Motor neuron (in vitro differentiated cells): ENCODE data around the gene FAM50B. TPM values are rescaled to one million over a fixed set of nuclear protein-coding genes. Genes with fewer than 3 reads are reported as not detected.

Source experiments
- ATAC-seq, 8 experiments: fragments of 200-7000 bp; cut with Tn5 transposase; replicated peaks in 6 of 8; 2 replicates each; pipeline ENCODE4 v1.8.0; 2021; ENCODE audit warnings: mild to moderate bottlenecking in 8 of 8, moderate library complexity in 8 of 8
- H3K27ac ChIP-seq, 2 donors: fragments of 250-450 bp; sonication (Bioruptor Pico); 2 replicates each; pipeline ENCODE4 v1.9.0; 2021; ENCODE audit warnings: antibody characterized with exemption in 2 of 2, mild to moderate bottlenecking in 2 of 2, moderate library complexity in 1 of 2
- H3K4me1 ChIP-seq, 2 donors: fragments of 250-450 bp; sonication (Bioruptor Pico); replicated peaks in 1 of 2; 2 replicates each; pipeline ENCODE4 v1.6.1; 2021; ENCODE audit warnings: antibody characterized with exemption in 2 of 2, mild to moderate bottlenecking in 2 of 2, moderate library complexity in 1 of 2
- H3K4me3 ChIP-seq, 5 donors: fragments of 250-450 bp; sonication (Bioruptor Pico); 2 replicates each; pipeline ENCODE4 v1.9.0; 2021; ENCODE audit warnings: antibody characterized with exemption in 5 of 5, mild to moderate bottlenecking in 5 of 5, moderate library complexity in 4 of 5
- WGBS, 10 experiments: fragments of 450-650 bp; shearing (Covaris generic); methylation state at CpG; one replicate each; pipeline ENCODE4 v1.0.0; 2022; 5-methylcytosine and 5-hydroxymethylcytosine counted together
- in situ Hi-C, 9 experiments: fragments of 400-800 bp; cut with MboI; loops; one replicate each; pipeline ENCODE4 v1.15.0; 2021; ENCODE audit warnings: low sequenced_read_pairs in 9 of 9, low pct_unique_long_range_greater_than_20kb in 2 of 9; ENCODE audit not compliant: unreplicated experiment in 9 of 9
- total RNA-seq, 8 experiments: library from RNA; unstranded; fragments of 300-600 nt; gene quantifications; 2 replicates each; pipeline versions ENCODE4 v1.2.3 to v1.2.4, GENCODE V29; 2022

FAM50B gene
- total RNA-seq, 8 experiments from 2014 or later, result 2.0 to 11.9 (median 7.5) TPM; not detected in 1

GRCh38 chr6:3872370-3872854 lies 23.2 kb downstream of the FAM50B start:
- no peak overlapping the region for H3K27ac ChIP-seq
- ATAC-seq, result no peak
- H3K4me3 ChIP-seq, result no peak overlapping the region
- in situ Hi-C loops, result no loop called here
- WGBS, 10 experiments, result 39 to 79% (median 59%) methylated on average over 1 to 9 of the region's 12 CpGs; no CpG with 5 or more reads in 2 of the 10 experiments
- H3K4me1 ChIP-seq, result peaks cover 0 to 3% of the 10 kb centered on the region in 2 donors

GRCh38 chr6:3873051-3873450 lies 23.9 kb downstream of the FAM50B start:
- Histone ChIP-seq H3K27ac (no peak overlapping the region), H3K4me3 (no peak overlapping the region), H3K4me1 (peaks cover 0 to 3% of the 10 kb centered on the region in 2 donors)
- no peak for ATAC-seq
- in situ Hi-C loops, result no loop called here
- WGBS, 10 experiments, result 66 to 100% (median 86%) methylated on average over 1 to 4 of the region's 4 CpGs

- ATAC-seq, result no peak
- in situ Hi-C loops, result no loop called here
- Histone ChIP-seq H3K27ac (no peak overlapping the region), H3K4me3 (no peak overlapping the region), H3K4me1 (no peaks in the 10 kb centered on the region)
- 60 to 93% (median 77%) methylated on average over 1 to 3 of the region's 4 CpGs; no CpG with 5 or more reads in 3 of the 10 experiments for WGBS, 10 experiments
Measured at GRCh38 chr6:3874069-3874468, 24.9 kb downstream of the FAM50B start.

GRCh38 chr6:3875486-3875885 lies 26.3 kb downstream of the FAM50B start:
- Histone ChIP-seq H3K4me3 (no peak overlapping the region), H3K4me1 (no peaks in the 10 kb centered on the region), H3K27ac (no peak overlapping the region)
- 22 to 100% (median 86%) methylated on average over 3 to 5 of the region's 5 CpGs; no CpG with 5 or more reads in 1 of the 10 experiments for WGBS, 10 experiments
- in situ Hi-C loops, result no loop called here
- ATAC-seq, result no peak

- in situ Hi-C loops, result no loop called here
- Histone ChIP-seq H3K4me1 (no peaks in the 10 kb centered on the region), H3K4me3 (no peak overlapping the region), H3K27ac (no peak overlapping the region)
- WGBS, 10 experiments, result 19 to 93% (median 65%) methylated on average over 2 to 10 of the region's 10 CpGs
- ATAC-seq, result peak in 1 of 8 experiments; percentile 33
Measured at GRCh38 chr6:3876101-3876500, 26.9 kb downstream of the FAM50B start.

GRCh38 chr6:3876866-3877265 lies 27.7 kb downstream of the FAM50B start:
- Histone ChIP-seq H3K27ac (no peak overlapping the region), H3K4me3 (no peak overlapping the region), H3K4me1 (no peaks in the 10 kb centered on the region)
- WGBS, 10 experiments, result 28 to 100% (median 84%) methylated on average over 1 to 4 of the region's 4 CpGs
- in situ Hi-C loops, result no loop called here
- no peak for ATAC-seq

GRCh38 chr6:3878048-3878666 lies 29.0 kb downstream of the FAM50B start:
- in situ Hi-C loops, result no loop called here
- no peaks in the 10 kb centered on the region for H3K4me1 ChIP-seq
- ATAC-seq, result no peak
- no peak overlapping the region for H3K4me3 ChIP-seq
- no peak overlapping the region for H3K27ac ChIP-seq
- 17 to 100% (median 78%) methylated on average over 1 to 6 of the region's 6 CpGs for WGBS, 10 experiments

- WGBS, 10 experiments, result 58 to 100% (median 84%) methylated on average over 1 to 11 of the region's 25 CpGs; no CpG with 5 or more reads in 2 of the 10 experiments
- in situ Hi-C loops, result no loop called here
- Histone ChIP-seq H3K4me3 (no peak overlapping the region), H3K27ac (no peak overlapping the region), H3K4me1 (peaks cover 0 to 9% of the 10 kb centered on the region in 2 donors)
- peak in 2 of 8 experiments; percentile 22 to 77 for ATAC-seq
Measured at GRCh38 chr6:3879194-3879952, 30.2 kb downstream of the FAM50B start.

GRCh38 chr6:3881711-3882421 lies 32.7 kb downstream of the FAM50B start:
- ATAC-seq, result no peak
- WGBS, 10 experiments, result 50 to 100% (median 89%) methylated on average over 1 to 10 of the region's 13 CpGs
- H3K4me3 ChIP-seq, result no peak overlapping the region
- no peak overlapping the region for H3K27ac ChIP-seq
- H3K4me1 ChIP-seq, result peaks cover 3 to 13% of the 10 kb centered on the region in 2 donors
- in situ Hi-C loops, result no loop called here

GRCh38 chr6:3882431-3882830 lies 33.3 kb downstream of the FAM50B start:
- H3K4me1 ChIP-seq, result peaks cover 3 to 13% of the 10 kb centered on the region in 2 donors
- H3K27ac ChIP-seq, result no peak overlapping the region
- WGBS, 10 experiments, result 0 to 100% (median 81%) methylated on average over 1 to 3 of the region's 3 CpGs; no CpG with 5 or more reads in 2 of the 10 experiments
- no peak overlapping the region for H3K4me3 ChIP-seq
- in situ Hi-C loops, result no loop called here
- no peak for ATAC-seq

GRCh38 chr6:3882866-3883265 lies 33.7 kb downstream of the FAM50B start:
- Histone ChIP-seq H3K4me3 (no peak overlapping the region), H3K4me1 (peaks cover 3 to 13% of the 10 kb centered on the region in 2 donors), H3K27ac (no peak overlapping the region)
- peak in 3 of 8 experiments; percentile 29 to 69 (median 50) for ATAC-seq
- WGBS, 10 experiments, result 3 to 94% (median 75%) methylated on average over 1 to 5 of the region's 5 CpGs; no CpG with 5 or more reads in 1 of the 10 experiments
- in situ Hi-C loops, result no loop called here

- Histone ChIP-seq H3K4me1 (peaks cover 3 to 13% of the 10 kb centered on the region in 2 donors), H3K4me3 (no peak overlapping the region), H3K27ac (no peak overlapping the region)
- 0 to 100% (median 66%) methylated on average over 1 to 4 of the region's 6 CpGs; no CpG with 5 or more reads in 2 of the 10 experiments for WGBS, 10 experiments
- in situ Hi-C loops, result no loop called here
- ATAC-seq, result peak; percentile 31 to 91 (median 49)
Measured at GRCh38 chr6:3884007-3884745, 35.0 kb downstream of the FAM50B start.
